Hypothalamus (tissue), 51 donors: ENCODE data around the gene GPR15LG.
A peak's percentile ranks its signal among the peaks of the same experiment; 100 is the strongest.
"Not testable (repeated sequence)": the region's sequence is repeated elsewhere in the genome, so short reads cannot be mapped to it uniquely, and the experiment has no call there.

Experiments
- DNase-seq, 51 donors: peaks; one replicate each; lab custom pipeline; 2025; lab: John Stamatoyannopoulos, UW

The GPR15LG gene

DNA sequence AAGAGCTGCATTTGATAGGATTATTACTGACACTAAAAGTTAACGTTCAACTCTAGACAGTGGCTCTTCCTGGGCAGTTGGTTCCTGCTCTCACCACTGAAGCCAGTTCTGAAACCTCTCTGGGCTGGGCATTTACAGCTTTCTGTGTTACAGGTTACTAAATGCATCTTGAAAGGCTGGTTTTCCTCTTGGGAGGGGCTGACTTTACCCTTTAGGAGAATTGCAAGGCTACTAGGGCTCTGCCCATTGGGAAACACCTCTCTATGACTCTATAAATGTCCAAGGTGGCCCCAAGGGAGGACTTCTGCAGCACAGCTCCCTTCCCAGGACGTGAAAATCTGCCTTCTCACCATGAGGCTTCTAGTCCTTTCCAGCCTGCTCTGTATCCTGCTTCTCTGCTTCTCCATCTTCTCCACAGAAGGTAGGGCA, at the start of gene GPR15LG:
Gene GPR15LG (plus strand): TSS at position 301 of the 429 bp plus-strand sequence. CDS start 51 bp downstream, at position 352.
- no peak for DNase-seq

DNA sequence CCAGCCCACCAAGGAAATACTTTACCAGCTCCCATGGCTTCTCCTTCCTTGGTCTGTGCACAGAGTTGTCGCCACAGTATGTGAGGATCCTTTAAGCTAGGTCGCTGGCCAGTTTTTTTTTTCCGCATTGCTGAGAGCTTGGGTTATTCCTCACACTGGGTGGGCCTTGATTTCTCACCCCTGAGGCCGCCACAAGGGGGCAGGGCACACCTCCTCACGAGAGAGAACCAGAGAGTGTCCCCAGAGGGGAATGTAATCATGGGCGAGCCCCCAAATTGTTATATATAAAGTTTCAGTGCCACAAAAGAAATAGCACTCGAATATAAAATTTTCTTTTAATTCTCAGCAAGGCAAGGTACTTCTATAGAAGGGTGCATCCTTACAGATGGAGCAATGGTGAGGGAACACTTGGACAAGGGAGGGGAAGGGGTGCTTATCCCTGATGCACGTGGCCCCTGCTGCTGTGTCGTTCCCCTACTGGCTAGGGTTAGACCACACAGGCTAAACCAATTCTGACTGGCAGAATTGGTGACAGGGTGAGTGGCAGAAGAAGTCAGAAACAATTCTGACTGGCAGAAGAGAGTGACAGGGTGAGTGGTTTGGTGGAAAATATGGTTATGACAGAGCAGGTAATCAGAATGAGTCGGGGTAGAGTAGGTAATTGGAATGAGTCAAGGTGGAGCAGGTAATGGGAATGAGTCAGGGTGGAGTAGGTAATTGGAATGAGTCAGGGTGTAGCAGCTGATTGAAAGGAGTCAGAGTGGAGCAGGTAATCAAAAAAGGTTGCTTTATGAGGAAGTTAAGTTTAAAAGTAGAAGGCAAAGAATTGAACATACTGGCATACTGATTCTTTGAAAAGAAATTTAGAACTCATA, 47.5 kb upstream of the GPR15LG start:
- not testable (repeated sequence) for DNase-seq

DNA sequence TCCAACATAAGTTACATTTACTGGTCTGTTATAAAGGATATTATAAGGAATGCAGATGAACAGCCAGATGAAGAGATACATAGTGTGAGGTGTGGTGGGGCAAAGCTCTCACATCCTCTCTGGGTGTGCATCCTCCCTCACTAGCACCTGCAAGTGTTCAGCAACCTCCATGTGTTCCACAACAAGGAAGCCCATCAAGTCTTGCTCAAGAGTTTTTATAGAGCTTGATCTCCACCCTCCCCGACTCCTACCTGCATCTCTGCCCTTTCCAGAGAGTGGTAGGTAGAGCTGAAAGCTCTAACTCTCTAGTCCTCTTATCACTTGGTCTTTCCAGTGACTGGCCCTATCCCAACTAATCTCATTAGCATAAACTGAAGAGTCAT, 46.8 kb upstream of the GPR15LG start:
- no peak for DNase-seq

DNA sequence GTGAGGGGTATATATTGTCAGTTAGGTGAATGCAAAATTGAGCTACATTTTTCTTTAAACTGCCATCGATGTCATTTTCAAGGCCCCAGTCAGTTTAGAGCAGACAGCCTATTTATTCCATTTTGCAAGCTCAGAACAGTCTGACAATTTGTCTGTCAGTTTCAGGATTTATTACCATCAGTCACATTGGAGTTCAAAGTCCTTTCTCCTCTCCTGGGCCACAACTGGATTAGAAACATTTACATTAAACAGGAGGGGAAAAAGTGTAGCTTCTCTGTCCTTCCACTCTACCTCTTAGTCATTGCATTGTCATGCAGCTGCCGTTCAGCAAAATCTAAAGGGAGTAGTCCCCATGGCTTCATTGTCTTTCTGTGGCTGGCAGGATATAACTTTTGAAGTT, 37.8 kb upstream of the GPR15LG start:
- no peak for DNase-seq

DNA sequence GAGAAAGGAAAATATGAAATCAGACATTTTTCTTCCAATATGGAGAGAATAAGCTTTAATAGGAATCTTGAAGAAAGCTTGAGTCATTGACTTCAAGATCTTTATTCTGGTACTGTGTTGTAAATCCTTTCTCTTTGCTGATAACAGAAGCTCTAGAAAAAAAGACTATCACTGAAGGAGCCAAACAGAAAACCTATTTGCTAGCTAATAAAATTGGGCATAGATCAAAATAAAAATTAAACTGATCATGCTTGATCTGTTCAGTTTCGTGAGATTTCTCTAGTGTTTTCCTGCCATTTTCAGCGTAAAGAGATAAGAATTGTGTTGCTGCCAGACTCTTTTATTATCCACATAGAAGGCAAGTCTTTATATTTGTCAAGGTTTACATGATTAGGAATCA, 35.8 kb upstream of the GPR15LG start:
- DNase-seq: no peak

DNA sequence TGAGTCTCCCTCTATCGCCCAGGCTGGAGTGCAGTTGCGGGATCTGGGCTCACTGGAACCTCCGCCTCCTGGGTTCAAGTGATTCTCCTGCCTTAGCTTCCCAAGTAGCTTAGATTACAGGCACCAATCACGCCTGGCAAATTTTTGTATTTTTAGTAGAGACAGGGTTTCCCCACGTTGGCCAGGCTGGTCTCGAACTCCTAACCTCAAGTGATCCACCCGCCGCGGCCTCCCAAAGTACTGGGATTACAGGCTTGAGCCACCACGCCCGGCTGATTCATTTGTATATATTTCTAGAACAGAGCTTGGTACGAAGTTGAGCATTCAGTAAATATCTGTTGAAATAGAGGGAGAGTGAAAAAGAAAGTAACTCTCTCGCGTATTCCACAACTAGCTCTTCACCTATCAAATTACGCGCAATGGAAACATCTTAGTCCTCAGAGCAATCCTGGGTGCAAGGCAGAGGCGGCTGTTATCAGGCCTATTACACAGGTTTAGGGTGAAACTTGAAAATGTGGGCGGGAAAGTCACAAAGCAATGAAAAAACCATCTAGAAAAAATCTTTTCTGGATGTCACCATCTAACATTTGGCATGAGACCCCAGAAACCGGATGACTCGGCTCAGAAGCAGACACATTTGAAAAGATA, 35.0 kb upstream of the GPR15LG start:
- DNase-seq: peak in 3 of 51 donors; percentile 4 to 31 (median 30)

DNA sequence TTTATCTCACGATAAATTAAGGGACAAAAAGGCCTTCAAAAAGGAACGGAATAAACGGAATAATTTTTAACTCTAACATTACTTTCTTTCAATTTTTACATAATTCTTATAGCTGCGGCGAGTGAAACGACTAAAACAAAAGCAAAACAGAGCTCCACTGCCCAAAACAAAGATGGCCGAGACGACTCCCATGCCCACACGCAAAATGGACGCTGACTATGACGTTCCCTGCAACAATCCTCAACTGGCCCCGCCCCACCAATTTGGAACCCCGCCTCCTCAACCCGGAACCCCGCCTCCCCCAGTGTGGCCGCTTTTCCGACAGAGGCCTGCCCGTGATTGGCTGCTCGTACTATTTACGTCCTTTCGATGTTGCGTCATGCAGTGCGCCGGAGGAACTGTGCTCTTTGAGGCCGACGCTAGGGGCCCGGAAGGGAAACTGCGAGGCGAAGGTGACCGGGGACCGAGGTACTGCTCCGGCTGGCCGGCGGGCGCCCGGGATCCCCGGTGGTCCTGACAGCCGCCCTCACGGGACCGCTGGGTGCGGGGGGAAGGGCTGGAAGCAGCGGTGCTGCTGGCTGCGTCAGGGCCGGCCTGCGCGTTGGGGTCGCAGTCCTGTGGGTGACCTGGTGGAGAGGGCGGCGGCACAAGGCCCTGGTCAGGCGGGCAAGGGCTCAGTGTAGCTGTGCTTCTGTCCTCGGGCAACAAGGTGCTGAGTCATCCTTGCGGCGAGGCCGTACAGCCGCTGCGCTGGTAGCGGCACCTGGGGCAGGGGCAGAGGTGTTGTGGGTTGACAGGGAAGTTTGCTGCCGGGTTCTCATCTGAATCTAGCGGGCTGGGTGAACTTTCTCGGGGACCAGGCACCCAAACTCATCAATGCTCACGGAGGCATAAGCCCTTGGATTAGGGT, 34.2 kb upstream of the GPR15LG start, which contains the start of gene GHITM:
Gene GHITM (plus strand): TSS at position 384 of the 910 bp plus-strand sequence. CDS start 1,992 bp downstream, outside the sequence.
- DNase-seq: peak; percentile 83 to 99 (median 97)

DNA sequence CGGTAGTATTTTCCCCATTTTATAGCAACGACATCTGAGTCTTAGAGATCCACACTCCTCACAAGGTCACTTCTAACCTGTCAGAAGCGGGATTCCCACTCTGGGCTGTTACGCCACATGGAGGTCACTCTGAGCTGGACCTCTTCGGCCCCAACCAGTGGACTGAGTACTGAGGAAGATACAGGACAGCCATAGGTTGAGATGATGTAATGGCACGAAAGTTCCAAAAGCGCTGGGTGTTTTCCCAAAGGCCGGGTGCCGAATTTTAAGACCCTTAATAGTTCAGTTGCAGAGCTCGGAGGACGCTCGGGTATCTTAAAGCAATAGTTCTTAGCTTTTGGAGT, 33.6 kb upstream of the GPR15LG start:
- peak in 2 of 51 donors; percentile 8 to 15 for DNase-seq

DNA sequence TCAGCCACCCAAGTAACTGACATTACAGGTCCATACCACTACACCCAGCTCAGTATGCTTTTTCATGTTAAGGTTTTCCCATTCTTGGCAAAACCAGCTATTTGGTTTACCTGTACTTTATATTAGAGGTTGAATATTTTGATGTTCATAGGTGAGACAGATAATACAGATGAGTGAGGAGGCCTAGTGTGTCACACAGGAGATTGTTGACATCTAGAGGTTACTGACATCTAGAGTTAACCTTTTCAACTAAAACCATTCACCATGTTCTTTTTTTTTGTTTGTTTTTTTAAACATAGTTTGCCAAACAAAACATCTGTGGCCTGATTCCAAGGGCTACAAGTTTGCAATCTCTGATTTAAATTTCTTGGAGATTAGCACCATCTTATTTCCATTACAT, 26.3 kb upstream of the GPR15LG start:
- DNase-seq: no peak

DNA sequence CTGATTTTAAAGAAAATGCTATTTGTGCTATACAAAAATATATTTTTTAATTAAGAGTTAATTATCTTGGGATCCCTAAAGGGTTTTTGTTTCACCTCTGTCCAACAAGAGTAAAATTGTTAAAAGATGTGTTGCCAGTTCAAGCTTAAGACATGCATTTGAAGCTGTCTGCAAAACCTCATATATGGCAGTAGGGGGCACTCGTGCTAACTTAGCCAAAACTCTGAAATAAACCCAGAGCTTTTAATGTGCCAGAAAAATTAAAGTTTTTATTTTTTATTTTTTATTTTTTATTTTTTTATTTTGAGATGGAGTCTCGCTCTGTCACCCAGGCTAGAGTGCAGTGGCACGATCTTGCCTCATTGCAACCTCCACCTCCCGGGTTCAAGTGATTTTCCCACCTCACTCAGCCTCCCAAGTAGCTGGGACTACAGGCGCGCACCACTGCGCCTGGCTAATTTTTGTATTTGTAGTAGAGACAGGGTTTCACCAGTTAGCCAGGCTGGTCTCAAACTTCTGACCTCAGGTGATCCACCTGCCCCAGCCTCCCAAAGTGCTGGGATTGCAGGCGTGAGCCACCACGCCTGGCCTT, 25.5 kb upstream of the GPR15LG start:
- peak in 2 of 51 donors; percentile 2 to 3 for DNase-seq

DNA sequence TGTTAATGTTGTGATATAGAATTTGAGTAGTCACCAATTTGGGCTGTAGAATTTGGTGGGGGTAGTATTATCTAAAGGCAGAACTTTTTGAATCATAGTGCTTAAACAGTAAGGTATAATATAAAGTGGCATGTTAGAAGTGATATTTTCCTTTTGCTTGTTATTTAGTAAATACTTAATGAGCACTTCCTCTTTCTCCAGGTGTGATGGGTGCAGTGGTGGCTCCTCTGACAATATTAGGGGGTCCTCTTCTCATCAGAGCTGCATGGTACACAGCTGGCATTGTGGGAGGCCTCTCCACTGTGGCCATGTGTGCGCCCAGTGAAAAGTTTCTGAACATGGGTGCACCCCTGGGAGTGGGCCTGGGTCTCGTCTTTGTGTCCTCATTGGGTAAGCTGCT, 23.7 kb upstream of the GPR15LG start:
- no peak for DNase-seq

DNA sequence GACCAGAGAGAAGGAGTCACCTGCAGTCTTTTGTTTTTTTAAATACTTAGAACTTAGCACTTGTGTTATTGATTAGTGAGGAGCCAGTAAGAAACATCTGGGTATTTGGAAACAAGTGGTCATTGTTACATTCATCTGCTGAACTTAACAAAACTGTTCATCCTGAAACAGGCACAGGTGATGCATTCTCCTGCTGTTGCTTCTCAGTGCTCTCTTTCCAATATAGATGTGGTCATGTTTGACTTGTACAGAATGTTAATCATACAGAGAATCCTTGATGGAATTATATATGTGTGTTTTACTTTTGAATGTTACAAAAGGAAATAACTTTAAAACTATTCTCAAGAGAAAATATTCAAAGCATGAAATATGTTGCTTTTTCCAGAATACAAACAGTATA, 20.8 kb upstream of the GPR15LG start:
- DNase-seq: no peak

DNA sequence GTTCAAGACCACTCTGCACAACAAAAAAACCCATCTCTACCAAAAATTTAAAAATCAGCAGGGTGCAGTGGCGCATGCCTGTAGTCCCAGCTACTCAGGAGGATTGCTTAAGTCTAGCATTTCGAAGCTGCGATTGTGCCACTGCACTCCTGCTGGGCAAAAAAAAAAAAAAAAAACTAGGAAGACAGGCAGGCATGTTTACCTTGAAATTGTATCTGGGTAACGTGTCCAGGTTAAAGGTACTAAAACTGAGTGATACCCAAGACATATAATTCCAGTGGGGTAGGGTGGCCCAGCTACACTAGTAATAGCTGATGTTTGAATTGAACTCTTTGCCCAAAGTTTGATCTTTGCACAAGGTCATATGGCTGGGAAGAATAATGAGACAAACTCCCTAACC, 18.1 kb upstream of the GPR15LG start:
- no peak for DNase-seq

DNA sequence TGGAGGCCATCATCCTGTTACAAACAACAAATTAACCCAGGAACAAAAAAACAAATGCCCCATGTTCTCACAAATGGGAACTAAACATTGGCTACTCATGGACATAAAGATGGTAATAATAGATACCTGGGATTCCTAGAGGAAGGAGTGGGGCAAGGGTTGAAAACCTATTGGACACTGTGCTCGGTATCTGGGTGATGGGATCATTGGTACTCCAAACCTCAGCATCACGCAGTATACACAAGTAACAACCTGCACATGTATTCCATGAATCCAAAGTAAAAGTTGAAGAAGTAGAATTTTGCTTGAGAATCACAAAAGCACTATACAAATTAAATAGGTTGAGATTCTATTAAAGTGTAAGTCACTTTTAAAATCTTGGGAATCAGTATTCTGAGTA, 17.6 kb upstream of the GPR15LG start:
- DNase-seq: no peak

DNA sequence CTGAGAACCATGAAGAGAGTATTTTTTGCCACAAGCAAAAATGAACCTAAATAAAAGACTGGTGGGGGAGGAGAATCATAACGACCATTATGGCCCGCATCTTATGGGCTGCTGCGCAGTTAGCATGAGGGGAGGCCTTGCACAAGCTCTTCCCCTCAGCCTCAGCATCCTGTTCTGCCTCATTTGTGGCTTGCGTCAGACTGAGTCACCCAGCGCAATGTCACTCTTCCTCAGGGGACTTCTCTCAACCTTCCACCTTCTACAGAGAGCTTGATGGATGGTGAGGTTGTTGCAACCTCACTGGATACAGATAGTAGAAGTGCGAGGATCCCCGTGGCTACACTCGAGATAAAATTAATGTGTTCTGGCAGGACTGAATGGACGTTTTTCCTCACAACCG, 16.8 kb upstream of the GPR15LG start:
- peak in 1 of 51 donors; percentile 12 for DNase-seq

DNA sequence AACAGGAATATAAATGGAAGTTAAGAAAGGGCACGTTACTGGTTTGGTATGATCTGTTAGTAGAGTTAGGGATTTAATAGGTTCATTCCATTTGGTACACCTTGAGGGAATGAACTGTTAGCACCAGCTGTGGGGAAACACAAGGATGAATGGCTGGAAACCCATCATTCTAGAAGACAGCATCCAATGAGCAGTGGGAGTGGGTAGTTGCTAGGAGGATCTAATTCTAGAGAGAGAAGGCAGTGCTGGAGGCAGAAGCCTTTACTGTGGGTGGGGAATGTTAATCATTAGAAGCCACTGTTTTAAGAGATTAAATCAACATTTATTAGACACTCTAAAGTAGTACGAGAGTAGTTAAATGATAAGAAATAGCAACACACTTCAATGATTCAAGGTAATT, 15.5 kb upstream of the GPR15LG start:
- DNase-seq: no peak

DNA sequence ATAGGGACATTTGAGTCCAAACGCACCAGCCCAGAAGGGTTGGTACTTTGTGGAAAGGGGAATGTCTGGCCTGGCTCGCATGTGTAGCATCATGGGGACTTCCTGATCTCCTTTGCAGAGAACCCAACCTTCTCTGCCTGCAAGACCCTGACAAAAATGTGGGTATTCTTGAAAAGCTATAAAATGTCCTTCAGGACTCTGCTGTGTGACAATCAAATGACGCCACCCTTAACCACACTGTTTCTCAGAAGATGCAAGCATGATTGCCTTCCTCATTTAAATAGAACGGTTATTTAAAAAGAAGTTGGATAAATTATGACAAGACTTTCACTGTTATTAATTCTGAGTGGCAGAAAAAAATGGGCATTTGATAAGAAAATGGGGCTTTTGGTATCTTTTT, 15.1 kb upstream of the GPR15LG start:
- no peak for DNase-seq

DNA sequence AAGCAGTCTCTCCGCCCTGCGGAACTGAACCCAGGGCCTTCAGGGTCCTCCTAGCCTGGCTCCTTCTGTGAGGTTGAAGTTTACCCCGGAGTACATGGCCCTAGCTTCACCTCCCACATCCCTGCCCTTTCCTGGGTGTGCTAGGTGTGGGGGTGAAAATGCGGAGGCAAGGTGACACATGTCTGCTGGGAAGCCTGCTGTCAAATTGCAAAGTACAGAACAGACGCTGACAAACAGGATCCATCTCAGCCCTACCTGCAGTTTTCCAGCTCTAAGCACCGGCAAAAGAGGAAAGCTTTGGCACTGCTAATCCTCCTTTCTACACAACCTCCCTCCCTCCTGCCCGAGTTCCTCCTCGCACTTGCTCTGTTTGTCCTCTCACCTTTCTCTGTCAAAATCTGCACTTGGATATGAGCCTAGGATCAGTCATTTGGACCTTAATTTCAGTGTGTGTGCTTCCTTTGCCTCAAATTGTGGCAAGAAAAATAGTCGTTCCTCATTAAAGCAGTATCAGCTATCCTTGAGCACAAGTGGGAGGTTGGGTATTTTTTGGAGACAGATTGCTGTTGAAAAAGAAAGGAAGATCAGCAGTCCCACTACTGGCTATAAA, 14.4 kb upstream of the GPR15LG start:
- DNase-seq: peak in 2 of 51 donors; percentile 15

DNA sequence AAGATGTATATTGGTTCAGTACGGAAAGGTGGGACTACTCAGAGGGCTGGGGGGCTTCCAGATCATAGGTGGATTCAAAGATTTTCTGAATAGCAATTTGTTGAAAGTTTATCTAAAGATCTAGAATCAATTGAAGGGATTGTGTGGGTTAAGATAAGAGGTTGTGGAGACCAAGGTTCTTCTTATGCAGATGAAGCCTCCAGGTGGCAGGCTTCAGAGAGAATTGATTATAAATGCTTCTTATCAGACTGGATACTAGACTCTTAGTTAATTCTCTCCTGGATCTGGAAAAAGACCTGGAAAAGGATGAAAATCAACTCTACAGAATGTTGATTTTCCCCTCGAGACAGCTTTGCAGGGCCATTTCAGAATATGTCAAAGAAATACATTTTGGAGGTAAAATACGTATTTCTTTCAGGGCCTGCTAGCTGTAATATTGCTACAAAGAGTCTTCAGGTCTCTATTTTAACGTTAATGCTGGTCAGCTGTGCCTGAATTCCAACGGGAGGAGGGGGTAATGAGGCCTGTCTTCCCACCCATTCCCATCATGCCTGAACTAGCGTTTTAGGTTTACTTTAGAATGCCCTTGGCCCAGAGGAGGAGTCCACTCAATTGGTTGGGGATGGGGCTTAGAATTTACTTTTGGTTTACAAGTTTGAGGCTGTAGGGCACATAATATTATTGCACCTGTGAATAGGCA, 12.8 kb upstream of the GPR15LG start:
- DNase-seq: no peak
